ENCODE measurements around the gene PI3.

GRCh38 chr20:45183084-45183483, 8.4 kb downstream of the PI3 start:
- TF ChIP-seq CTCF (IDR thresholded peaks at IDR 0.05; ENCODE audit: control extremely low read depth in 1 of 3, insufficient read depth in 1 of 3, low read depth in 1 of 3, low read length in 3 of 3) (no peak), USF2 (IDR thresholded peaks at IDR 0.05; ENCODE audit: low read length) (no peak)
